OCI-LY3 (cell line): ENCODE measurements around the gene PDE8A.
"Not testable (repeated sequence)": the region's sequence is repeated elsewhere in the genome, so short reads cannot be mapped to it uniquely, and the experiment has no call there.

Experiments
- EZH2phosphoT487 ChIP-seq: fragments of 200-600 bp; shearing (Covaris generic); IDR thresholded peaks from 2 replicates; pipeline ENCODE4 v1.6.1; 2018; ENCODE audit warnings: antibody characterized with exemption, mixed run types, low read depth
- TF ChIP-seq, protein P1 (sequence below): fragments of 200-600, 300-600 bp; sonication (generic); IDR thresholded peaks from 2 replicates; pipeline ENCODE4 v1.5.1; 2014; ENCODE audit warnings: antibody characterized with exemption, low read length, low read depth

DNA sequence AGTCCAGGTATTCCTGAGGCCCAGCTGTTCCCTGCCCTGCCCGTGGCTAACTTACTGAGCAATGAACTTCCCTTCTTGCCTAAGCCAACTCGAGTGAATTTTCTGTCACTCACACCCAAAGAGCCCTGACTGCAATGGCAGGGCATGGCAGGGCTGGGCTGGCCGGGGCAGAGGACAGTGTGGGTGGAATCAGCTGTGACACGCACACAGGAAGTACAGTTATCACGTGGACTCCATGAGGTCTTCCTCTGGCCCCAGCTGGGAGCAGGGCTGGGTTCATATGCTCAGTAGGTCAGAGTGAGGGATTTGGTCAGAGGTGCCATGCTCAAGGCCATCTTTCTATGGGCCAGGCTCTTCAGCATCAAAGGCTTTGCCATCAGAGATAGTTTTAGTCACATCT, 192.0 kb downstream of the PDE8A start:
- TF ChIP-seq, protein P1, sequence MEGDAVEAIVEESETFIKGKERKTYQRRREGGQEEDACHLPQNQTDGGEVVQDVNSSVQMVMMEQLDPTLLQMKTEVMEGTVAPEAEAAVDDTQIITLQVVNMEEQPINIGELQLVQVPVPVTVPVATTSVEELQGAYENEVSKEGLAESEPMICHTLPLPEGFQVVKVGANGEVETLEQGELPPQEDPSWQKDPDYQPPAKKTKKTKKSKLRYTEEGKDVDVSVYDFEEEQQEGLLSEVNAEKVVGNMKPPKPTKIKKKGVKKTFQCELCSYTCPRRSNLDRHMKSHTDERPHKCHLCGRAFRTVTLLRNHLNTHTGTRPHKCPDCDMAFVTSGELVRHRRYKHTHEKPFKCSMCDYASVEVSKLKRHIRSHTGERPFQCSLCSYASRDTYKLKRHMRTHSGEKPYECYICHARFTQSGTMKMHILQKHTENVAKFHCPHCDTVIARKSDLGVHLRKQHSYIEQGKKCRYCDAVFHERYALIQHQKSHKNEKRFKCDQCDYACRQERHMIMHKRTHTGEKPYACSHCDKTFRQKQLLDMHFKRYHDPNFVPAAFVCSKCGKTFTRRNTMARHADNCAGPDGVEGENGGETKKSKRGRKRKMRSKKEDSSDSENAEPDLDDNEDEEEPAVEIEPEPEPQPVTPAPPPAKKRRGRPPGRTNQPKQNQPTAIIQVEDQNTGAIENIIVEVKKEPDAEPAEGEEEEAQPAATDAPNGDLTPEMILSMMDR: not testable (repeated sequence)
- TF ChIP-seq EZH2phosphoT487: not testable (repeated sequence)
